ENCODE results near the gene ADGRF5.

- TF ChIP-seq CTCF (conservative IDR thresholded peaks at IDR 0.05) (no peak), EZH2 (IDR thresholded peaks at IDR 0.05; ENCODE audit: low read depth) (no peak)
These were observed 32.2 kb upstream of the ADGRF5 start for GRCh38 chr6:46953921-46954320.
